ENCODE data around the gene PKP3.

- no peak for TF ChIP-seq POLR2AphosphoS5 (IDR thresholded peaks at IDR 0.05)
- TF ChIP-seq, protein P1, sequence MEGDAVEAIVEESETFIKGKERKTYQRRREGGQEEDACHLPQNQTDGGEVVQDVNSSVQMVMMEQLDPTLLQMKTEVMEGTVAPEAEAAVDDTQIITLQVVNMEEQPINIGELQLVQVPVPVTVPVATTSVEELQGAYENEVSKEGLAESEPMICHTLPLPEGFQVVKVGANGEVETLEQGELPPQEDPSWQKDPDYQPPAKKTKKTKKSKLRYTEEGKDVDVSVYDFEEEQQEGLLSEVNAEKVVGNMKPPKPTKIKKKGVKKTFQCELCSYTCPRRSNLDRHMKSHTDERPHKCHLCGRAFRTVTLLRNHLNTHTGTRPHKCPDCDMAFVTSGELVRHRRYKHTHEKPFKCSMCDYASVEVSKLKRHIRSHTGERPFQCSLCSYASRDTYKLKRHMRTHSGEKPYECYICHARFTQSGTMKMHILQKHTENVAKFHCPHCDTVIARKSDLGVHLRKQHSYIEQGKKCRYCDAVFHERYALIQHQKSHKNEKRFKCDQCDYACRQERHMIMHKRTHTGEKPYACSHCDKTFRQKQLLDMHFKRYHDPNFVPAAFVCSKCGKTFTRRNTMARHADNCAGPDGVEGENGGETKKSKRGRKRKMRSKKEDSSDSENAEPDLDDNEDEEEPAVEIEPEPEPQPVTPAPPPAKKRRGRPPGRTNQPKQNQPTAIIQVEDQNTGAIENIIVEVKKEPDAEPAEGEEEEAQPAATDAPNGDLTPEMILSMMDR (IDR thresholded peaks at IDR 0.05), result no peak
- no peak for TF ChIP-seq POLR2A (IDR thresholded peaks at IDR 0.05)
- TF ChIP-seq EP300 (IDR thresholded peaks at IDR 0.05), result no peak
These were observed 16.7 kb upstream of the PKP3 start for GRCh38 chr11:377174-377865.

Data from sigmoid colon (tissue), 4 donors.